Measurements from ENCODE around the gene SERPING1. TPM values are rescaled to one million over a fixed set of nuclear protein-coding genes. Genes with fewer than 3 reads are reported as not detected.

SERPING1 gene
- total RNA-seq, 1 experiment from 2014 or later: 1.3 TPM

DNA sequence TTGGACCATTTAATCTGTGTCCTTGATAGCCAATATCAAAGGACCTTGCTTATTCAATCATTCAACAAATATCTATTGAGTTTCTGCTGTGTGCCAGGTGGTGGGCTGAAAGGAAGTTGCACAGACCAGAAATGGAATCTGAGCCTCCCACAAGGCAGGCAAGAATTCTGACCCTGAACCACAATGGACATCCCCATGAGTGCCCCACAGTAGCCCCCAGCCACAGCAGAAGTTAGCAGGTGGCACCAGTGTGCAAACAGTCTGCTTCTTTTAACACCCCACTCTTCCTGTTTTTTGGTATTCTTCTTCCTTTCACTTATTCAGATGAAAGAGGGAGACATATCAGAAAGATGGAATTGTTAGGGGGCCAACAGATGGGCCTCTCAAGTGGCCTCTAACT is 12.2 kb upstream of the SERPING1 start:
- intact Hi-C loops (cut with micrococcal nuclease; ENCODE audit: unreplicated experiment): no loop called here
- CTCF ChIA-PET: no interaction called here

DNA sequence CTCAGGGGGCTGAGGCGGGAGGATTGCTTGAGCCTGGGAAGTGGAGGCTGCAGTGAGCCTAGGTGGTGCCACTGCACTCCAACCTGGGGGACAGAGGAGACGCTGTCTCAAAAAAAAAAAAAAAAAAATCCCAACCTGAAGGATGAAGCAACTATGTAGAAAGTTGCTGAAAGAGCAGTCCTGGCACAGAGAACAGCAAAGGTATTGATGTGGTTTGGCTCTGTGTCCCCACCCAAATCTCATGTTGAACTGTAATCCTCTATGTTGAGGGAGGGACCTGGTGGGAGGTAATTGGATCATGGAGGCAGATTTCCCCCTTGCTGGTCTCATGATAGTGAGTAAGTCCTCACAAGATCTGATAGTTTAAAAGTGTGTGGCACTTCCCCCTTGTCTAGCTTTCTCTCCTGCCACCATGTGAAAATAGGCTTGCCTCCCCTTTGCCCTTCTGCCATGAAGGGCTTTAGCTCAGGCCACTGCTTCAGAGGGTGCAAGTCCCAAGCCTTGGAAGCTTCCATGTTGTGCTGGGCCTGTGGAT is 10.7 kb upstream of the SERPING1 start:
- Histone ChIP-seq H3K9me3 (ENCODE audit: control insufficient read depth, insufficient read depth, low read depth, low read length) (no peaks in the 10 kb centered on the region), H3K36me3 (ENCODE audit: control insufficient read depth, insufficient read depth, low read length) (no peaks in the 10 kb centered on the region), H3K27ac (ENCODE audit: low read length) (no peak overlapping the region), H3K4me1 (ENCODE audit: control insufficient read depth, insufficient read depth, low read length) (no peaks in the 10 kb centered on the region), H3K4me3 (ENCODE audit: low read depth in 2 of 2, low read length in 2 of 2) (no peak overlapping the region), H3K27me3 (ENCODE audit: control insufficient read depth, insufficient read depth, low read length) (no peaks in the 10 kb centered on the region; the same call in 1 of the 2 replicates)
- DNase-seq (ENCODE audit: low read depth, low spot score) (no peak), ATAC-seq (no peak)
- in situ Hi-C loops (cut with HindIII; ENCODE audit: low pct_unique_long_range_greater_than_20kb, low sequenced_read_pairs): no loop called here
- POLR2A ChIA-PET: no interaction called here
- intact Hi-C loops (cut with micrococcal nuclease; ENCODE audit: unreplicated experiment): no loop called here
- TF ChIP-seq, protein P1, sequence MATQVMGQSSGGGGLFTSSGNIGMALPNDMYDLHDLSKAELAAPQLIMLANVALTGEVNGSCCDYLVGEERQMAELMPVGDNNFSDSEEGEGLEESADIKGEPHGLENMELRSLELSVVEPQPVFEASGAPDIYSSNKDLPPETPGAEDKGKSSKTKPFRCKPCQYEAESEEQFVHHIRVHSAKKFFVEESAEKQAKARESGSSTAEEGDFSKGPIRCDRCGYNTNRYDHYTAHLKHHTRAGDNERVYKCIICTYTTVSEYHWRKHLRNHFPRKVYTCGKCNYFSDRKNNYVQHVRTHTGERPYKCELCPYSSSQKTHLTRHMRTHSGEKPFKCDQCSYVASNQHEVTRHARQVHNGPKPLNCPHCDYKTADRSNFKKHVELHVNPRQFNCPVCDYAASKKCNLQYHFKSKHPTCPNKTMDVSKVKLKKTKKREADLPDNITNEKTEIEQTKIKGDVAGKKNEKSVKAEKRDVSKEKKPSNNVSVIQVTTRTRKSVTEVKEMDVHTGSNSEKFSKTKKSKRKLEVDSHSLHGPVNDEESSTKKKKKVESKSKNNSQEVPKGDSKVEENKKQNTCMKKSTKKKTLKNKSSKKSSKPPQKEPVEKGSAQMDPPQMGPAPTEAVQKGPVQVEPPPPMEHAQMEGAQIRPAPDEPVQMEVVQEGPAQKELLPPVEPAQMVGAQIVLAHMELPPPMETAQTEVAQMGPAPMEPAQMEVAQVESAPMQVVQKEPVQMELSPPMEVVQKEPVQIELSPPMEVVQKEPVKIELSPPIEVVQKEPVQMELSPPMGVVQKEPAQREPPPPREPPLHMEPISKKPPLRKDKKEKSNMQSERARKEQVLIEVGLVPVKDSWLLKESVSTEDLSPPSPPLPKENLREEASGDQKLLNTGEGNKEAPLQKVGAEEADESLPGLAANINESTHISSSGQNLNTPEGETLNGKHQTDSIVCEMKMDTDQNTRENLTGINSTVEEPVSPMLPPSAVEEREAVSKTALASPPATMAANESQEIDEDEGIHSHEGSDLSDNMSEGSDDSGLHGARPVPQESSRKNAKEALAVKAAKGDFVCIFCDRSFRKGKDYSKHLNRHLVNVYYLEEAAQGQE (IDR thresholded peaks at IDR 0.05; ENCODE audit: insufficient read depth in 1 of 2, low read depth in 2 of 2, low read length in 1 of 2): no peak
- no TSS peak for BruUV-seq (replicated peaks)
- CTCF ChIA-PET: no interaction called here

More for the DNA sequence above, 12.2 kb upstream of the SERPING1 start:
- H3K4me3 ChIP-seq (ENCODE audit: low read depth in 2 of 2, low read length in 2 of 2): no peak overlapping the region
- no peaks in the 10 kb centered on the region for H3K36me3 ChIP-seq (ENCODE audit: control insufficient read depth, insufficient read depth, low read length)
- in situ Hi-C loops (cut with HindIII; ENCODE audit: low pct_unique_long_range_greater_than_20kb, low sequenced_read_pairs): no loop called here
- POLR2A ChIA-PET: no interaction called here
- ATAC-seq: no peak
- no peaks in the 10 kb centered on the region; the same call in 1 of the 2 replicates for H3K27me3 ChIP-seq (ENCODE audit: control insufficient read depth, insufficient read depth, low read length)
- no TSS peak for BruUV-seq (replicated peaks)
- no peak overlapping the region for H3K27ac ChIP-seq (ENCODE audit: low read length)
- no peaks in the 10 kb centered on the region for H3K4me1 ChIP-seq (ENCODE audit: control insufficient read depth, insufficient read depth, low read length)
- H3K9me3 ChIP-seq (ENCODE audit: control insufficient read depth, insufficient read depth, low read depth, low read length): no peaks in the 10 kb centered on the region
- TF ChIP-seq SIN3A (IDR thresholded peaks at IDR 0.05; ENCODE audit: borderline replicate concordance, insufficient read depth, low read depth, low read length): no peak
- no peak for TF ChIP-seq TCF7L2 (IDR thresholded peaks at IDR 0.05; ENCODE audit: low read depth, low read length)
- no peak for TF ChIP-seq POLR2AphosphoS5 (IDR thresholded peaks at IDR 0.05; ENCODE audit: low read depth, low read length)
- TF ChIP-seq, protein P2, sequence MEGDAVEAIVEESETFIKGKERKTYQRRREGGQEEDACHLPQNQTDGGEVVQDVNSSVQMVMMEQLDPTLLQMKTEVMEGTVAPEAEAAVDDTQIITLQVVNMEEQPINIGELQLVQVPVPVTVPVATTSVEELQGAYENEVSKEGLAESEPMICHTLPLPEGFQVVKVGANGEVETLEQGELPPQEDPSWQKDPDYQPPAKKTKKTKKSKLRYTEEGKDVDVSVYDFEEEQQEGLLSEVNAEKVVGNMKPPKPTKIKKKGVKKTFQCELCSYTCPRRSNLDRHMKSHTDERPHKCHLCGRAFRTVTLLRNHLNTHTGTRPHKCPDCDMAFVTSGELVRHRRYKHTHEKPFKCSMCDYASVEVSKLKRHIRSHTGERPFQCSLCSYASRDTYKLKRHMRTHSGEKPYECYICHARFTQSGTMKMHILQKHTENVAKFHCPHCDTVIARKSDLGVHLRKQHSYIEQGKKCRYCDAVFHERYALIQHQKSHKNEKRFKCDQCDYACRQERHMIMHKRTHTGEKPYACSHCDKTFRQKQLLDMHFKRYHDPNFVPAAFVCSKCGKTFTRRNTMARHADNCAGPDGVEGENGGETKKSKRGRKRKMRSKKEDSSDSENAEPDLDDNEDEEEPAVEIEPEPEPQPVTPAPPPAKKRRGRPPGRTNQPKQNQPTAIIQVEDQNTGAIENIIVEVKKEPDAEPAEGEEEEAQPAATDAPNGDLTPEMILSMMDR (IDR thresholded peaks at IDR 0.05): no peak
- TF ChIP-seq, protein P1 (IDR thresholded peaks at IDR 0.05; ENCODE audit: insufficient read depth in 1 of 2, low read depth in 2 of 2, low read length in 1 of 2): no peak
- DNase-seq (ENCODE audit: low read depth, low spot score): no peak
